Panc1 (cell line): ENCODE results near the gene KAT5. TPM values are rescaled to one million over a fixed set of nuclear protein-coding genes. Genes with fewer than 3 reads are reported as not detected.

Experiments
- ATAC-seq: fragments of 200-7000 bp; cut with Tn5 transposase; 2 replicates; pipeline ENCODE4 v1.9.1; 2020; ENCODE audit warnings: mild to moderate bottlenecking, moderate library complexity
- BruUV-seq: library from RNA; stranded (reverse); fragments of 400-500 nt; replicated peaks from 2 replicates; lab custom pipeline; 2021; lab: Mats Ljungman, UMichigan
- CTCF ChIA-PET: fragments of 300-600 bp; sonication (Branson Sonifier 250); formaldehyde crosslinking; loops from one replicate; lab custom pipeline; 2022; ENCODE audit warnings: antibody characterized with exemption; lab: Charles Lee
- POLR2A ChIA-PET: fragments of 300-600 bp; sonication (Branson Sonifier 250); formaldehyde crosslinking; loops from one replicate; lab custom pipeline; 2022; ENCODE audit warnings: antibody characterized with exemption; lab: Charles Lee
- DNase-seq: peaks from one replicate; pipeline ENCODE4 v3.0.0-alpha.2; 2010; ENCODE audit warnings: low read depth, low spot score
- H3K27ac ChIP-seq: 2 replicates; pipeline ENCODE4 v1.5.1; 2011; ENCODE audit warnings: mild to moderate bottlenecking, low read length, inconsistent platforms
- H3K27me3 ChIP-seq: fragments of 200-500 bp; sonication (Bioruptor generic); 2 replicates; pipeline ENCODE4 v1.6.0; 2014; ENCODE audit warnings: low read length, inconsistent platforms; ENCODE audit not compliant: control insufficient read depth, insufficient read depth
- H3K36me3 ChIP-seq: fragments of 200-500 bp; sonication (Bioruptor generic); 2 replicates; pipeline ENCODE4 v1.5.1; 2014; ENCODE audit warnings: inconsistent platforms, mild to moderate bottlenecking, low read length, moderate library complexity; ENCODE audit not compliant: control insufficient read depth, insufficient read depth
- H3K4me1 ChIP-seq: 2 replicates; pipeline ENCODE4 v1.5.1; 2011; ENCODE audit warnings: inconsistent platforms, mild to moderate bottlenecking, low read length, moderate library complexity; ENCODE audit not compliant: control insufficient read depth, insufficient read depth
- H3K4me3 ChIP-seq, 2 experiments: 2 replicates each; pipeline ENCODE4 v1.5.1; 2011 to 2012; ENCODE audit warnings: low read depth in 2 of 2, low read length in 2 of 2, mild to moderate bottlenecking in 2 of 2, inconsistent platforms in 1 of 2, moderate library complexity in 1 of 2
- H3K9me3 ChIP-seq: fragments of 200-500 bp; sonication (Bioruptor generic); 2 replicates; pipeline ENCODE4 v1.5.1; 2014; ENCODE audit warnings: low read depth, mild to moderate bottlenecking, inconsistent platforms, low read length, moderate library complexity; ENCODE audit not compliant: control insufficient read depth, insufficient read depth
- POLR2AphosphoS5 ChIP-seq: IDR thresholded peaks from 2 replicates; pipeline ENCODE4 v1.6.1; 2012; ENCODE audit warnings: mild to moderate bottlenecking, low read depth, low read length, moderate library complexity
- REST ChIP-seq, 2 experiments: IDR thresholded peaks; 2 replicates each; pipeline ENCODE4 v1.6.1; 2011 to 2012; ENCODE audit warnings: low read depth in 2 of 2, control low read depth in 1 of 2, low read length in 1 of 2, mild to moderate bottlenecking in 1 of 2, moderate library complexity in 1 of 2; ENCODE audit not compliant: insufficient read depth in 1 of 2
- SIN3A ChIP-seq: IDR thresholded peaks from 2 replicates; pipeline ENCODE4 v1.6.1; 2012; ENCODE audit warnings: low read depth, mild to moderate bottlenecking, low read length, moderate library complexity, borderline replicate concordance; ENCODE audit not compliant: insufficient read depth
- TCF7L2 ChIP-seq: IDR thresholded peaks from 2 replicates; pipeline ENCODE4 v1.6.1; 2011; ENCODE audit warnings: mild to moderate bottlenecking, low read depth, low read length, inconsistent platforms
- in situ Hi-C: cut with HindIII; loops from 2 replicates; pipeline ENCODE4 v1.10.0; 2016; ENCODE audit warnings: low sequenced_read_pairs, low pct_unique_long_range_greater_than_20kb
- intact Hi-C: fragments of 100-400 bp; cut with micrococcal nuclease; formaldehyde crosslinking; loops from one replicate; pipeline ENCODE4 v1.10.0; 2022; ENCODE audit not compliant: unreplicated experiment
- total RNA-seq: library from RNA; stranded (reverse); gene quantifications from one replicate; pipeline ENCODE4 v1.2.1, GENCODE V29; 2021; ENCODE audit not compliant: unreplicated experiment
- TF ChIP-seq, protein P1 (sequence below): fragments of 450-650 bp; IDR thresholded peaks from 2 replicates; pipeline ENCODE4 v1.5.1; 2017; ENCODE audit warnings: mild to moderate bottlenecking

The KAT5 gene
- total RNA-seq, 1 experiment from 2014 or later = 84.2 TPM

GRCh38 chr11:65719871-65720210, 7.8 kb downstream of the KAT5 start:
- peak; percentile 51 for ATAC-seq

GRCh38 chr11:65720211-65720934, 8.3 kb downstream of the KAT5 start, which contains the start of gene RNASEH2C:
Gene RNASEH2C (minus strand): TSS chr11:65720798. CDS start chr11:65720758, 40 bp downstream.
- no peaks in the 10 kb centered on the region for H3K27me3 ChIP-seq
- DNase-seq (peak; percentile 58), ATAC-seq (peak; percentile 92)
- peak within 1 kb of the TSS; percentile 83 for H3K27ac ChIP-seq
- no peaks in the 10 kb centered on the region for H3K9me3 ChIP-seq
- CTCF ChIA-PET = interaction anchor here (0.6 to 2.1 kb wide), 3 partner anchors 14 to 98 kb away, joined by 3 to 8 read pairs (median 4); no protein-coding TSS in a partner anchor
- BruUV-seq = TSS peak; percentile 89
- peak within 1 kb of the TSS; percentile 72 to 82 for H3K4me3 ChIP-seq
- peaks cover 11% of the 10 kb centered on the region; the same call in 1 of the 2 replicates for H3K36me3 ChIP-seq
- POLR2A ChIA-PET = interaction anchor here (0.6 kb wide), 1 partner anchor 1620 kb away, joined by 3 read pairs; no protein-coding TSS in a partner anchor
- intact Hi-C loops = no loop called here
- peaks cover 14% of the 10 kb centered on the region for H3K4me1 ChIP-seq
- in situ Hi-C loops = no loop called here
- TF ChIP-seq TCF7L2 (0 out of 2 replicates have a peak, but pooled peaks have one; percentile 19), POLR2AphosphoS5 (peak; percentile 89), REST (IDR thresholded peaks at IDR 0.05; ENCODE audit: insufficient read depth in 1 of 2, low read depth in 2 of 2, low read length in 1 of 2) (peak in 1 of 2 experiments; percentile 63; a peak in 1 of 4 replicates), SIN3A (peak; percentile 93)
- TF ChIP-seq, protein P1, sequence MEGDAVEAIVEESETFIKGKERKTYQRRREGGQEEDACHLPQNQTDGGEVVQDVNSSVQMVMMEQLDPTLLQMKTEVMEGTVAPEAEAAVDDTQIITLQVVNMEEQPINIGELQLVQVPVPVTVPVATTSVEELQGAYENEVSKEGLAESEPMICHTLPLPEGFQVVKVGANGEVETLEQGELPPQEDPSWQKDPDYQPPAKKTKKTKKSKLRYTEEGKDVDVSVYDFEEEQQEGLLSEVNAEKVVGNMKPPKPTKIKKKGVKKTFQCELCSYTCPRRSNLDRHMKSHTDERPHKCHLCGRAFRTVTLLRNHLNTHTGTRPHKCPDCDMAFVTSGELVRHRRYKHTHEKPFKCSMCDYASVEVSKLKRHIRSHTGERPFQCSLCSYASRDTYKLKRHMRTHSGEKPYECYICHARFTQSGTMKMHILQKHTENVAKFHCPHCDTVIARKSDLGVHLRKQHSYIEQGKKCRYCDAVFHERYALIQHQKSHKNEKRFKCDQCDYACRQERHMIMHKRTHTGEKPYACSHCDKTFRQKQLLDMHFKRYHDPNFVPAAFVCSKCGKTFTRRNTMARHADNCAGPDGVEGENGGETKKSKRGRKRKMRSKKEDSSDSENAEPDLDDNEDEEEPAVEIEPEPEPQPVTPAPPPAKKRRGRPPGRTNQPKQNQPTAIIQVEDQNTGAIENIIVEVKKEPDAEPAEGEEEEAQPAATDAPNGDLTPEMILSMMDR = no peak

More at GRCh38 chr11:65719871-65720210, 7.8 kb downstream of the KAT5 start:
- Histone ChIP-seq H3K36me3 (peaks cover 13% of the 10 kb centered on the region; the same call in 1 of the 2 replicates), H3K4me1 (peaks cover 14% of the 10 kb centered on the region), H3K9me3 (no peaks in the 10 kb centered on the region), H3K27me3 (no peaks in the 10 kb centered on the region), H3K4me3 (peak overlapping the region; percentile 72 to 82), H3K27ac (peak overlapping the region; percentile 83)
- in situ Hi-C loops (no loop called here), intact Hi-C loops (no loop called here)
- TF ChIP-seq REST (IDR thresholded peaks at IDR 0.05; ENCODE audit: insufficient read depth in 1 of 2, low read depth in 2 of 2, low read length in 1 of 2) (no peak), SIN3A (no peak), POLR2AphosphoS5 (no peak), TCF7L2 (no peak)
- TF ChIP-seq, protein P1 = no peak
- no TSS peak for BruUV-seq
- ChIA-PET CTCF (interaction anchor here (1.1 to 2.1 kb wide), 2 partner anchors 14 to 60 kb away, joined by 3 to 8 read pairs; no protein-coding TSS in a partner anchor), POLR2A (no interaction called here)
- DNase-seq = no peak
